GM12873 (cell line): ENCODE data around the gene CADM4.

Experiments
- TF ChIP-seq, protein P1 (sequence below): IDR thresholded peaks from 2 replicates; pipeline ENCODE4 v1.5.1; 2012; ENCODE audit warnings: low read depth, mild to moderate bottlenecking, moderate library complexity, low read length, control low read depth; ENCODE audit not compliant: insufficient read depth; ENCODE audit errors: missing control alignments

The CADM4 gene

DNA sequence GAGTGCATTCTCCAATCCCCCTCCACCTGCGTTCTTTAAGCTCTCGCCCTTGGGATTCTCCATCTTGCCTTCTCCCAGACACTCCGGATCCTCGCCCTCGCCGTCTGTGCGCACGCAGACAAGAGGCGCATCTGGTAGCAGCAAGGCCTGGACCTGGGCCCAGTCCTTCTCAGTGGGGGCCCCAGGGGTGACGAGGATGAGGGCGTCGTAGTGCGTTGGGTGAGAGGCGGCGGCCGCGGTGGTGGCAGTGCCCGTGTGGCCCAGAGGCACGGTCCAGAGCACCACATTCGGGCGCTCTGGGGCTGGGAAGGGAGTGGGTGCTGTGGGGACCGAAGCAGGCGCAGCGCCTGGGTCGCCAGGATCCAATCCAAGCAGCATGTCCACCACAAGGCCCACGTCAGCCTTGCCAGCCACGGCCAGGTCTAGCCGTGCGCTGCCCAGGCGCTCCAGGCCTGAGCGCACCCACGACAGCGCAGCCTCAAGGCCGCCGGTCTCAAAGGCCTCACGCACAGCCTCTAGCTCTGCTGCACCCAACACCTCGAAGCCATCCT is 46.8 kb downstream of the CADM4 start:
- TF ChIP-seq, protein P1, sequence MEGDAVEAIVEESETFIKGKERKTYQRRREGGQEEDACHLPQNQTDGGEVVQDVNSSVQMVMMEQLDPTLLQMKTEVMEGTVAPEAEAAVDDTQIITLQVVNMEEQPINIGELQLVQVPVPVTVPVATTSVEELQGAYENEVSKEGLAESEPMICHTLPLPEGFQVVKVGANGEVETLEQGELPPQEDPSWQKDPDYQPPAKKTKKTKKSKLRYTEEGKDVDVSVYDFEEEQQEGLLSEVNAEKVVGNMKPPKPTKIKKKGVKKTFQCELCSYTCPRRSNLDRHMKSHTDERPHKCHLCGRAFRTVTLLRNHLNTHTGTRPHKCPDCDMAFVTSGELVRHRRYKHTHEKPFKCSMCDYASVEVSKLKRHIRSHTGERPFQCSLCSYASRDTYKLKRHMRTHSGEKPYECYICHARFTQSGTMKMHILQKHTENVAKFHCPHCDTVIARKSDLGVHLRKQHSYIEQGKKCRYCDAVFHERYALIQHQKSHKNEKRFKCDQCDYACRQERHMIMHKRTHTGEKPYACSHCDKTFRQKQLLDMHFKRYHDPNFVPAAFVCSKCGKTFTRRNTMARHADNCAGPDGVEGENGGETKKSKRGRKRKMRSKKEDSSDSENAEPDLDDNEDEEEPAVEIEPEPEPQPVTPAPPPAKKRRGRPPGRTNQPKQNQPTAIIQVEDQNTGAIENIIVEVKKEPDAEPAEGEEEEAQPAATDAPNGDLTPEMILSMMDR = no peak

DNA sequence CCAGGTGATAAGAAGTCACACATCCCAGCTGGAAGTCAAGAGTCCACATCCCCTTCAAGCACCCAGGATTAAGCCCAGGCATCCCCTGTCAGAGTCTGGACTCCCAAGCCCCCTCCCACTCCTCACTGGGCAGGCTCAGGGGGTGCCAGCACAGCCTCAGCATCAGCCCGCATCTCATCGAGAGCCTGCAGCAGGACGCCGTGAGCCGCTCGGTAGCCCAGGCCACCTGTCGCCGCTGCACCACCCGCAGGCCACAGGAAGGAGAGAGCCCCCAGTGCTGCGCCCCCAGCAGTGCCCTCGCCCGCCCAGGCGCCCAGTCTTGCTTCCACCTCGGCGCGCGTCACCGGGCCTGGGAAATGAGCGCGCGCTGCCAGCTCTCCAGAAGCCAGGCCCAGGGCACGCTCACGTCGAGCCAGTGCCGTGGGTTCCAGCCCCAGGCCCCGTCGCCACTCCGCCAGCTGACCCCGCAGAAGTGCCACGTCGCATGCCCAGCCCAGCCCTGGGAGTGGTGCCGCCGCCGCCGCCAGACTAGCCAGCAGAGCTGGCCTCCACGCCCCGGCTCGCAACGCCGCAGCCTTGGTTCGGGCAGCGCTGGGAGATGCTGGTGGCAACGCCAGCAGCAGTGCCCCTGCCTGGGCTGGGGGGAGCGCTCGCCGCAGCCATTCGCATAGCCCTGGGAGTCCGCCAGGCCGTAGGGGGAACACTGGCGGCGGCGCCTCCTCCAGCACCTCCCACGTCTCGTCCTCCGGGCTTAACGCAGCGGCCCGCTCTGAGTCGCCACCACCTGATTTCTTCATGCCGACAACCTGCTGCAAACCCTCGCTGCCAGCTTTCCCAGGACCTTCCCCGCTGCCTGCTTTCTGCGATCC is 47.5 kb downstream of the CADM4 start:
- TF ChIP-seq, protein P1 = no peak

DNA sequence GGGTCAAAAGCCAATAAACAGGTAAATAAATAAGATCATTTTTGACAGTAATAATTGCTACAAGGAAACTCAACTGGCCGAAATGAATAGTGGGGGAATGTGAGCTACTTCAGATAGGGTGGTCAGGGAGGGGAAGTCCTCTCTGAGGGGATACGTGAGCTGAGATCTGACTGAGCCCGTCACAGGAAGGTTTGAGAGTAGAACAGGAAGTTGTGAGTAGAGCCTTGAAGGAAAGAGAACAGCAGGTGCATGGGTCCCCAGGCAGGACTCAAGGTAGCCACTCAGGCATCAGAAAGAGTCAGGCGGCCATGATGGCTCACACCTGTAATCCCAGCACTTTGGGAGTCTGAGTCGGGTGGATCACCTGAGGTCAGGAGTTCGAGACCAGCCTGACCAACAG is 50.0 kb downstream of the CADM4 start:
- TF ChIP-seq, protein P1 = no peak

DNA sequence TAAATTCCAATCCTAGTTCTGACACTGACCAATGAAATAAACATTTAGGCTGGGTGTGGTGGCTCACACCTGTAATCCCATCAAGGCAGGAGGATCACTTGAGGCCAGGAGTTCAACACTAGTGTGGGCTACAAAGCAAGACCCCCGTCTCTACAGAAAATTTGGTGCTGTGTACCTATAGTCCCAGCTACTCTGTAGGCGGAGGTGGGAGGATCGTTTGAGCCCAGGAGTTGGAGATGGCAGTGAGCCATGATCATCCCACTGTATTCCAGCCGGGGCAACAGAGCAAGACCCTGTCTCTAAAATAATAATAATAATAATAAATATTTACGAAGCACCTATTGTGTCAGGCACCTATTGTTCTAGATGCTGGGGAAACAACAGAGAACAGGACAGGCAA is 50.4 kb downstream of the CADM4 start:
- TF ChIP-seq, protein P1 = no peak

DNA sequence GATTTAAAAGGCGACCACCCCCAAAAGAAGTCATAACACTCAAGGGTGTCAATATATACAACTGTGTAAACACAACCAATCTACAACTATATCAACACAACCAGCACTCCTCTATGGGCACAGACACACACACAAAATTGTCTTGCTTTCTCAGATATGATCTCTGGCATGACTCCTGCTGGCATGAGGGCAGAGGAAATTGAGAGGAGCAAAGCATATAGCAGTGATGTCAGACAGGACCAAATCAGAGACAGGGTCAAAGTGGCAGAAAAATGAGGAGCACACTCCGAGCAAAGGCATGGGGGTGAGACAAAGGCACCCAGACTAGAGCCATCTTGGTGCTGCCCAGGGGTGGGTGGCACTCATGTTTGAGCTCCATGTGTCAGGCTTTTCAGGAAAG is 53.3 kb downstream of the CADM4 start:
- TF ChIP-seq, protein P1 = no peak

DNA sequence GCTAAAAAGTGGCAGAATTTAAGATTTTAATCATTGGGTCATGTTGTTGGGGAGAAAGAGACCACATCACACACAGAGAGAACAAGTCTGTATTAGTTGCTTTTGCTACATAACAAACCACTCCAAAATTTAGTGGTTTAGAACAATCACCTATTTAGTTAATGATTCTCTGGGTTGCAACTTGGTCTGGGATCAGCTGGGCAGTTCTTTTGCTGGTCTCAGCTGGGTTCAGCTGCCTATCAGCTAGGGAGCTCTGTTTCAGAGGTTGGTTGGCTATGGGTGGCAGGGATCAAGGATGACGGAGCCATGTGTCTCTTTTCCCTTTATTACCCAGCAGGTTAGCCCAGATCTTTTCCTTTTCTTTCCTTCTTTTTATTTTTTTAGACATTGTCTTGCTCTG is 55.2 kb downstream of the CADM4 start:
- TF ChIP-seq, protein P1 = no peak

DNA sequence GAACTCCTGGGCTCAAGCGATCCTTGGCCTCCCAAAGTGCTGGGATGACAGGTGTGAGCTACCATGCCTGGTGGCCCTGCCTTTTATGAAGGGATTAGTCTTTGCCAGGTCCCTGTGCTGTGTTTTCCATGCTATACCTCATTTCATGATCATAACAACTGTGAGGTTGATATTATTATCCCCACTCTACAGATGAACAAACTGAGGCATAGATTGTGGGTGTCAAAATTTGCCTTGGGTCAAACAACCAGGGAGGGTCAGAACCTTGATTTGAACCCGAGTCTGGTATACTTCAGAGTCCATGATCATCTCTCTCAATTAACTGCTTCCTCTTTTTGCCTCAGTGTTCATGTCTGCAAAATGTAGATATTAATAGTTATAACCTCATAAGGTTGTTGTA is 57.2 kb downstream of the CADM4 start:
- TF ChIP-seq, protein P1 = no peak
